DMS79 treated with DMSO at 0.1 percent for 48 hours (cell line): ENCODE measurements around the gene SLC26A11.
"Not testable (repeated sequence)": the region's sequence is repeated elsewhere in the genome, so short reads cannot be mapped to it uniquely, and the experiment has no call there.

Experiments used
- DNase-seq: peaks from one replicate; lab custom pipeline; 2025; lab: John Stamatoyannopoulos, UW

Gene SLC26A11

DNA sequence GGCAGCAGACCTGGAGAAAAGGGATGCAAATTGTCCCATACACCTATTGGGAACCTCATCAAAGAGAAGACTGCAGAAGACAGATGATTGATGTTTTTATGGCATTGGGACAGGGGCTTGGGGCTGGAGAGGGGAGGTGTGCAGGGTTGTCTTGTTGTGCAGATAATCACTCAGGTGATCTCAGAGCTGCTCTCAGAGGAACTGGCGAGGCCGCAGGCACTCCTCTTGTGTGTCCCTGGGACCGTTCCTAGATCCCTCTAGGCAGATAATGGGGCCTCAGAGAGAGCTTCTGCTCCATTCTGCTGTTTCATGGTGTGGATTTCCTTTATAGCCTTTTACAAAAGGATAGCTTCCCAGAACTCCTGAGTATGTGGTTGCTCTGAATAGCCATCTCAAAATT is 42.1 kb downstream of the SLC26A11 start:
- DNase-seq, result no peak

DNA sequence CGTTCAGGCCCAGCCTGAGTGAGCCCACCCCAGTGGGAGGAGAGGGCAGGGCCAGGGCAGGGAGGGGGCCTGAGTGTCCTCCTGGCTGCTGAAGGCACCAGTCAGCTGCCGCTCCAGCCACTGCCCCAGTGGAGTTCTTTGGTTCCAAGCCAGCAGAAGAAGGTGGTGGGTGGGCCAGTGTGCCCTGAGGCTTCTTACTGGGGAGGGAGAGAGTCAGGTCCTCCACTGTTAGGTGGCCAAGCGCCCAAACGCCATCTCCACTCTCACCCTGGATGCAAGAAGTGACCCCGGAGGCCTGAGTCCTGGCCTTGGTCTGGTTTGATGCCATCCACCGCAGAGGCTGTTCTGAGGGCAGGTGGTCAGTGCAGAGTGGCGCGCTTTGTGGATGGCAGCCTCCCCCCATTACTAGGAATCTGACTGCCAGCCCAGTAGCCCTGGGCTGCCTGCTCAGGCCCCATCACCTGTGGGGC is 42.6 kb downstream of the SLC26A11 start:
- no peak for DNase-seq

DNA sequence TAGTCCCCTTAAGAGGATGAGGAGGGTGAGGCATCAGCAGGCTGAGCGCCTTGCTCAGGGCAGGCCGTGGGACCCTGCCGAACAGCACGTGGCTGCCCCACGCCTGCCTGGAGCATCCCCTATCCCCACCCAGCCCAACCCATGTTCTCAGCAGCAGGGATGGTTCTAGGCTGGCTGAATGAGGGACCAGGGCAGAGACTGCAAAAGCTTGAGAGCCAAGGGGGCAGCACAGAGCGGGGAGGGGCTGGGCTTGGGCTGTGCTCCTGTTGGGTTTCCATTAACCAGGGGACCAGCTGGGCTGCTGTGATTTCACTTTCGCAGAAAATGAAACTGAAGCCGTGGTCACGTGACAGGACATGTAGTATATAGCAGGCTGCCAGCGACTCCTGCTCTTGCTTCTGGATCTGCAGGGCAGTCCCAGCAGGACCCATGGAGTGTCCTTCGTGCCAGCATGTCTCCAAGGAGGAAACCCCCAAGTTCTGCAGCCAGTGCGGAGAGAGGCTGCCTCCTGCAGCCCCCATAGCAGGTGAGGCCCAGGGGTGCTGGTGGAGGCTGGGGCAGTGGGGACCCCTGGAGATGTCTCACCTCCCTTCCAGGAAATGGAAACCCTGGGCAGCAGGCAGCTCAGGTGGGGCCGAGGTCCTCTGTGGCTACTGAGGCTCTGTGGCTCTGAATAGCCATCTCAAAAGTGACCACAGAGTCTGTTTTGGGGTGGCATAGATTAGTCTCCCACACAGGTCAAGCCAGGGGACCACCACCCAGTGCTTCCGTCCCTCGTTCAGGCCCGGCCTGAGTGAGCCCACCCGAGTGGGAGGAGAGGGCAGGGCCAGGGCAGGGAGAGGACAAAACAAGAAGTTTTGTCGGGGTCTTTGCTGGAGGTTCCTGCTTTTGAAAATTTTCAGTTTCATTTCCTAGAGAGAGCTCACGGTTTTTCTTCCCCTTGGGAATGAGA is 43.3 kb downstream of the SLC26A11 start:
- DNase-seq, result peak; percentile 58

DNA sequence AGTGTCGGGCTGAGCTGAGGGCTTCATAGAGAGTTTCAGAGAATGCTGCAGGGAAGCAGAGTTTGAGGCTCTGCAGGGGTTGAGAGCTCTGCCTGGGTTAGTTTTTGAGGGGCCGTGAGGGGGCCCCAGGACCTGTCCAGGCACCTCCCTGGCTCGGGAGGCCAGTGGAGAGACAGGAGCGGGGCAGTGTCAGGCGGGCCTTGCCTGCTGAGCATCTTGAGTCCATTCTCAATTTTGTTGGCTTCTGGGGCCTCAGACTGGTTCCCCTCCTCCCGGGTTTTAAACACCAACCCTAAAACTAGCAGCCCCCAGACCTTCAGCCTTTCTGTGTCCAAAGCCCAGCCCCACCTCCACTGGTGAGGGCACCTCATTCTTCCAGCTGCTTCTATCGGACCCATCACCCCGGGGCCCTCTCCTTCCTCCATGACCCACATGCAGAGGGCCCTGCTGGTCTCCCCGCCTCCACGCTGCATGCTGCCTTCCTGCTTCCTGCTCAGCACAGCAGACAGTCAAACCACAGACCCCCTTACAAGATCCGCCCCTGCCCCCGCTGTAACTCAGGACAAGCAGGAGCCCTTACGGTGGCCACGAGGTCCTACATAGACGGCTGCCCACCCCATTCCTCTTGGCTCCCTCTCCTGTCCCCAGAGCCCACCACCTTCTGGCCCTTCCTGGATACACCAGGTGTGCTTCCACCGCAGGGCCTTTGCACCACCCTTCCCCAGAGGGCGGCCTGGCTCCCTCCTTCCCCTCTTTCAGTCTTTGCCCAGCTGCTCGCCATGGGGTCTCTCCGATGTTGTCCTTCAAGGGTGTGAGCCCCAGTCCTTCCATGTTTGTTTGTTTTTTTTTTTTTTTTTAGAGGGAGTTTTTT is 44.2 kb downstream of the SLC26A11 start:
- DNase-seq, result no peak

DNA sequence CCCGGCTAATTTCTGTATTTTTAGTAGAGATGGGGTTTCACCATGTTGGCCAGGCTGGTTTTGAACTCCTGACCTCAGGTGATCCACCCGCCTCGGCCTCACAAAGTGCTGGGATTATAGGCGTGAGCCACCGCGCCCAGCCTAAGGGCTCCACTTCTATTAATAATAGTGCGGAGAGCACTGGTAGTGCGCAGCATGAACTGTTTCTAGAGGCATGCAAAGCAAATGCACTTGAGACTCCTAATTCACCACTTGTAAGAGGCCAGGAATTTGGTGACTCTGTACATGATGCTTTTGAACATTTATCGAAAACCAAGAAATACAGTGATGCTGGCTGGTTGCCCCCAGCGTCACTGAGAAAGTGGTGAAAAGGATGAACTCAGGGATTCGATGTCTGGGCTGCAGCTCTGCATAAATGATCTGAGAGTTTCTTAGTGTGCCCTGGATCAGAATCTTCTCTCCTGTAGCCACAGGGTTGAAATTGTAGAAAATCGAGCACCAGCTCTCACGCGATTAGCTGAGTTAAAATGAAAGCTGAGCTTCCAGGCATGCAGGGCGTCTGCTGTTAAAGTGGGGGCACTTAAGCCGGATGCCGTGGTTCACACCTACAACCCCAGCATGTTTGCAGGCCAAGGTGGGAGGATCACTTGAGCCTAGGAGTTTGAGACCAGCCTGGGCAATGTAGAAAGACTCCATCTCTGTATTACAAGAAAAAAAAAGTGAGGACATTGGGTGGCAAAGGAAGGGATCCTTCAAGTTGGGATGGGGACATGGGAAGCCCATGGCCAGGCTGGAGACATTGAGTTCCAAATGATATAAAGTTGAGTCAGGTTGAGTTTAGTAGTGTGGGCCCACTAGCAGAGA is 45.2 kb downstream of the SLC26A11 start:
- DNase-seq, result no peak

DNA sequence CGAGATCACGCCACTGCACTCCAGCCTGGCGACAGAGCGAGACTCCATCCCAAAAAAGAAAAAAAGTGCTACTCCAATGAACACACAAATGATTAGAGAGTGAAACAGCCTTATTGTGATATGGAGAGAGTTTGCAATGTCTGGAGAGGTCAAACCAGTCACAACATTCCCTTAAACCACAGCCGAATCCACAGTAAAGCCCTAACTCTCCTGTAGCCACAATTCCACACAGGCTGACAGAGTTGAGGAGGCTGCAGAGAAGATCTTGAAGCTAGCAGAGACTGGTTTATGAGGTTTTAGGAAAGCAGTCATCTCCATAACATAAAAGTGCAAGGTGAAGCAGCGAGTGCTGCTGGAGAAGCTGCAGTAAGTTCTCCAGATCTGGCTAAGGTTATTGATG is 47.2 kb downstream of the SLC26A11 start:
- no peak for DNase-seq

DNA sequence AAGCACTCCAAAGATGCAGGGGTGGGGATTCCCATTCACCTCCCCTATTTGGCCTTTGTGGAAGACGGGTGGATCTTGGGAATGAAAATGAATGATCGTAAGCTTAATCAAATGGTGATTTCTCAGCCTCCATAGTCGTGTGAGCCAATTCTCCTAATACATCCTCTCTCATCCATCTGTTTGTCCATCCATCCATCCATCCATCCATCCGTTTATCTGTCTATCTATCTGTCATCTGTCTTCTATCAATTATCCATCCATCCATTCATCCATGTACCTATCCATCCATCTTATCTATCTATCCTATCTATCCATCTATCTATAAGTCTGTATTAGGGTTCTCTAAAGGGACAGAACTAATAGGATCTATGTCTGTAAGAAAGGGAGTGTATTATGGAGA is 48.2 kb downstream of the SLC26A11 start:
- no peak for DNase-seq

DNA sequence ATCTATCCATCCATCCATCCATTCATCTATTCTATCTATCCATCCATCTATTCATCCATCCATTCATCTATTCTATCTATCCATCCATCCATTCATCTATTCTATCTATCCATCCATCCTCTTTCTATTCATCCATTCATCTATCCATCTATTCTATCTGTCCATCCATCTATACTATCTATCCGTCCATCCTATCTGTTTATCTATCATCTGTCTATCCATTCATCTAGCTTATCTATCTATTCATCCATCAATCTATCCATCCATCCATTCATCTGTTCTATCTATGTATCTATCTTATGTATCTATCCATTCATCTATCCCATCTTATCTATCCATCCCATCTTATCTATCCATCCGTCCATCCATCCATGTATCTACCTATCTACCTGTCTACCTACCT is 49.2 kb downstream of the SLC26A11 start:
- no peak for DNase-seq

DNA sequence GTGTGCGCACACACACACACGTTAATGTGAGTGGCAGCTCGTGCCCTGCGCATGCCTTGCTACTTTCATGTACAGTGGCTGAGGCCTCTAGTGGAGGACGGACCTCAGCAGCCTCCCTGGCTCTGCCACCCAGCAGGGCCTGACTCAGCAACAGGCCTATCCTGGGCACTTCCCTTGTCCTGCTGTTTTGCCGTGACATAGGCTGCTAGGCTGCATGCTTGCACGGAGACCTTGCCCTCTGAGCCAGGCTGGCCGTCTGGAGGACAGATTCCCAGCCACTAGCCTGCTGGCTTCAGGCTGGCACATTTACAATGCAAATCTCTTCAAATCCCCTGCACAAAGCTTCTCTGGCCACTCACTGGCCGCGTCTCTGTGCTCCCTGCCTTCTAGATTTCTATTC is 49.9 kb downstream of the SLC26A11 start:
- no peak for DNase-seq

DNA sequence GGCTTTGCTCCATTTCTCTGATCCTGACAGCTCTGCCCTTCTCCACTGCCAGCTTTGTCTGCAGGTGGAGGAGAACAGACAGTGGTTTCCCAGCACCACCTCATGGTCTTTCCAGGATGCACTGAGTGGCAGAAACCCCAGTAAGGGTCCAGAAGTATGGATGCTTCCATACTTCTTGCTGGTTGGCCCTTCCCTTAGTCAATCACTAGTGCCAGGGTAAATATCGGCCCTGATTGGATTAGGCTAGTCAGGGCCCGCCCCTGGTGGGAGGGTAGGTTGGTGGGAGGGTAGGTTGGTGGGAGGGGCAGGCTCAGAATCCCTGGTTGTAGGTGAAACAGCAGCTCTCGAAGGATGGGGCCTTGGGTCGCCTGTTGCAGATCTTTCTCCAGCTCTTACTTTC is 50.6 kb downstream of the SLC26A11 start:
- DNase-seq, result no peak

DNA sequence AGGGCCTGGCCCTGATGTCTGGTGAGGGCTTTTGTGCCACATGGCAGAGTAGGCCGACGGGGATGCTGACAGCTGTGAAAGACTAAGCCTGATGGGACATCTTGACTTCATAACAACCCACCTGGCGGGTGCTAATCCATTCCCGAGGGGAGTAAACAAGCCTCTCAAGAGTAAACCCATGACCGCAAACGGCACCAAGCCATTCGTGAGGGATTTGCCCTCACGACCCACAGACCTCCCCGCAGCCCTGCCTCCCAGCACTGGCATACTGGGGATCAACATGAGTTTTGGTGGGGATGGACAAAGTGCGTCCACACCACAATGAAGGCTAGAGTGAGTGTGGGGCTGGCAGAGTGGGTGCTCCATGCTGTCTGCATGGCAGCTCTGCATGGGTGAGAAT is 52.1 kb downstream of the SLC26A11 start:
- peak; percentile 2 for DNase-seq

DNA sequence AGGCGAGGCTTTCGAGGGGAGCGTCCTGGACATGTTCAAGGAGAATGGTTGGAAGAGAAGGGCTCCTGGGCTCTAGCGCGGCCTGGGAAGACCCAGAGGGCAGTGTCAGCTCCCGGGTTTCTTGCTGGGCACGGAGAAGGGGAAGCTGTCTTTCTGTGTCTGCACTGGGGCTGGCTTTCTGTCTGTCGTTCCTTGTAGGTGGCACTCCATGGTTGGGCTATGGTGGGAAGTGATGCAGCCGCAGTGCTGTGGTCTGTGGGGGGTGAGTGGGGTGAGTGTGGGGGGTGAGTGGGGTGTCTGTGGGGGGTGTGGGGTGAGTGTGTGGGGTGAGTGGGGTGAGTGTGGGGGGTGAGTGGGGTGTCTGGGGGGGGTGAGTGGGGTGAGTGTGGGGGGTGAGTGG is 54.1 kb downstream of the SLC26A11 start:
- DNase-seq, result no peak

DNA sequence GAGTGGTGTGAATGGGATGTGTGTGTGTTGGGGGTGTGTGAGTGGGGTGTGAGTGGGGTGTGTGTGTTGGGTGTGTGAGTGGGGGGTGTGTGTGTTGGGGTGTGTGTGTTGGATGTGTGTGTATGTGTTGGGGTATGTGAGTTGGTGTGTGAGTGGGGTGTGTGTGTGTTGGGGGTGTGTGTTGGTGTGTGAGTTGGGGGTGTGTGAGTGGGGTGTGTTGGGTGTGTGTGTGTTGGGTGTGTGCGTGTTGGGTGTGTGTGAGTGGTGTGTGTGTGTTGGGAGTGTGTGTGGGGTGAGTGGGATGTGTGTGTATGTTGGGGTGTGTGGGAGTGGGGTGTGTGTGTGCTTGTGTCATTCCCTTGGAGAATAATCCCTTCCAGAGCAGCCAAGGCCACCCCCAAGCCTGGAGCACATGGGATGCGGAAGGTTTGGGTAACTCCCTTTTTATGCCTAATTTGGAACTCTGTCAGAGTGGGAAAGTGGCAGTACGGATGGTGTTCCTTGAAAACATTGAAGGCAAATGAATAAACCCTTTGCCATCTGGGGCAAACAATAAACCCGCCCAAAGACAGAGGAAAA is 54.7 kb downstream of the SLC26A11 start:
- no peak for DNase-seq

DNA sequence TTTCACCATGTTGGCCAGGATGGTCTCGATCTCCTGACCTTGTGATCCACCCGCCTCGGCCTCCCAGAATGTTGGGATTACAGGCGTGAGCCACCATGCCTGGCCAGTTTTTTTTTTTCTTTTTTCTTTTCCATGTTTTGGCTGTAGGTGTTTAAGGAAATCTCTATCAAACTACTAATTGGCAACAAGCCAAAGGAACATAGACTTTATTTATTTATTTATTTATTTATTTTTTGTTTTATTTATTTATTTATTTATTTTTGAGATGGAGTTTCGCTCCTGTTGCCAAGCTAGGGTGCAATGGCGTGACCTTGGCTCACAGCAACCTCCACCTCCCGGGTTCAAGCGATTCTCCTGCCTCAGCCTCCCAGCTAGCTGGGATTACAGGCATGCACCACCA is 55.6 kb downstream of the SLC26A11 start:
- not testable (repeated sequence) for DNase-seq

DNA sequence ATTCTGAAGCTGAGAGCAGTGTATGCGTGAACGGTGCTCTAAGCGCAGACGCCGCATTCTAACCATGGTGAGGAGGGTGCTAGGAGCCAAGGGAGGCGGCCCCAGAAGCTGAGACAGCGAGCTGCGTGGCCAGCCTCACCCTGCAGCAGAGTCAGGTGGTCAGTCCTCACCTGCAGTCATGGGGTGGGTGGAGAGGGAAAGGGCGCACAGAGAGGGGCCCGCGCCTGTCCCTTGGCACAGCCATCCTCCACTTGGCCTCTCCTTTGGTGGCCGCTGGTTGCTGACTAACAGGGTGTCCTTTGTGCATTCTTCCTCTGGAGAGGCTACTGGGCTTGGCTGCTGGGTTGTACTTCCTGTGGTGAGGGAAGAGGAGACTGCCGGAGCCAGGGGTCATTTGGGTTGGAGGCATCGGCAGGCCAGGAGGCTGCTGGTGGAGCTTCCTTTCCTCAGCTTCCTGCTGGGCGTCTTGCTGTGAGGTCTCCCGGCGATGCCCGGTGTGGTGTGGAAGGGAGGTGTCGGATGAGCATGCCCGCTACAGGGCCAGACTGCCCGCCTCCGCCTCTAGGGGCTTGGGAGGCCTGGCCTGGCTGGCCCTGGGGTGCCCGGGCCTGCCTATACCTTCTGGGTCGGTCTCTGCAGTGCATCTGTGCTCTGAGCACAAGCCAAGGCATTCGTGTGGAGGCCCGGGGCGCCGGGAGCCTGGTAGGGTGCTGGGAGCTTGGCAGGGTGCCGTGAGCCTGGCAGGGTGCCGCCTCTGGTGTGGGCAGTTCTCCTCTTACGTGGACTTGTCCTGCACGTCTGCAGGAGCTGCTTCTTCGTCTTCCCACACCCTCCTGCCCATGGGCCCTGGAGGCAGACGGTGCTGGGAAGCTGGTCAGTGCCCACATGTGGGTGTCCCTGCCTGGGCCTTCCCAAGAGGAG is 57.8 kb downstream of the SLC26A11 start:
- DNase-seq, result no peak

DNA sequence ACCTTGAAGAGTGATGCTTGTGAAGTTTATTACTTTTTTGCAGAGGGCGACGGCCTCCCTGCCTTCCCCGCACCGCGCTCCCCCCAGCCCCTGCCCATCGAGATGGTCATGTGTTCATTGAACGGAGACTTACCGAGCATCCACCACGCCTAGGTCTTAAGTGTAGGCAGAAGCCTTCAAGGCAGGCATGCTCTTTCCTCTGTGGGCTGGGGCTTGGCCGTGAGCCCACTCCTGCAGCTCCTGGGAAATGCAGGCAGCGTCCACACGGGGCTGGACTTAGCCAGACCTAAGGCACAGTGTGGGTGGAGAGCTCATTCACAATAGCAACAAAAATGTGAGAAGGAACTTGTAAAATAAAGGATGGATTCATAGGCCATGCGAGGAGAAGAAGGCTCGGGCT is 59.7 kb downstream of the SLC26A11 start:
- peak; percentile 18 for DNase-seq

DNA sequence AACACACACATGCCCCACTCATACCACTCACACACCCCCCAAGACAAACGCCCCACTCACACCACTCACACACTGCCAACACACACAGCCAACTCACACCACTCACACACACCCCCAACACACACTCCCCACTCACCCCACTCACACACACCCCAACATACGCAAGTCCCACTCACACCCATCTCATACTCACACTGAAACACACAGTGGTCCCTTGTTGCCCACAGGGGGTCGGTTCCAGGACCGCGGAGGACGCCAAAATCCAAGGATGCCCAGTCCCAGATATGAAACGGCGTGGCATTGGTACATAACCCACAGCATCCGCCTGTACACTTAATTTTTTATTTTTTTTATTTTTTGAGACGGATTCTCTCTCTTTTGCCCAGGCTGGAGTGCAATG is 61.3 kb downstream of the SLC26A11 start:
- no peak for DNase-seq

DNA sequence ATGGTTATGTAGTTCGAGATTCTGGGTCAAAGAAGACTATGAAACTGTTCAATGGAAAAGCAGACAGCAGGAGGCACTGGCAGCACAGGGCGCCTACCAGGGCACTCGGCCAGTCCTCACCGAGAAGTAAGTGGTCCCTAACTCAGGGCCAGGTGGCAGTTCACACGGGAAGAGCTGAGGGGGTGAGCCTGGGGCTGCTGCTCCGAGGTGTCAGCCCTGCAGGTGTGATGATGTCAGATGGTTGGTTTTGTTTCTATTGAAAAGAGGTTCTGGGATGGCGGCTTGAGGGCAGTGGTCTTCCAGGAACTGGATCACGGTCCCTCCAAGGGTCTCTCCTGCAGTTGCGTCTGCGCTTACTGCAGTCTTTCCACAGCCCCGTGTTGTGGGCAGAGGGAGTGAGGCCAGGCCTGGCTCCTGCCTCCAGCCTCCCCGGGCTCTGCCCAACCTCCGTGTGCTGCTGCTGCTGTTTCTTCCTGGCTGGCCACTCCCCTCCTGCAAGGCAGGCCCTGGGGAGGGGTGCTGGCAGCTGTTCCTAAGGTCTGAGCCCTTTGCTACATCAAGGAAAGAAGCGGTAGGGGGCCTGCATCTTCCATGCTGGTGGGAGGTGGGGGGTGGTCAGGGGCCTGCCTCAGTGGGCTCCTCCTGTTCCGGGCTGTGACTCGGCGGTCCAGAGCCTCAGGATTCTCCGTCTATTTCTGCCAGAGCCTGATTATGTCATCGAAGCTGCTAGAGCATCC is 63.1 kb downstream of the SLC26A11 start:
- DNase-seq, result no peak

DNA sequence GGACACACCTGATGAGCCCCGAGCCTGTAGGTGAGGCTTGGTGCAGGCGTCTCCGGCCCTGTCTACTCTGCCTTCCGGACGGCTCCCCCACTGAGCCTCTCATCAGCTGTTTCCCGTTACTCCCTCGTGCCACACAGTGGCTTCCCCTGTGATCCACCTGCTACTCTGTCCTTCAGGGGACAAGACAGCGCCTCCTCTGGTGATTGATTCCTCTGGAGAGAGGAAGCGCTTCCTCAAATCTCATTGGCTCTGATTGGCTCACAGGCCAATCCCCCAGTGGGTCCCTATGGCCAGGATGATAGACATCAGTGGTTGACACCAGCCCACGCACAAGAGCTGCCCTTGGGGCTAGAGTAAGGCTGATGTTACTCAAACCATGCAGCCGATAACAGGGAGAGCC is 64.4 kb downstream of the SLC26A11 start:
- no peak for DNase-seq
